SU-DHL-6 (cell line): ENCODE results near the gene MYL9.

Experiments used
- H2AFZ ChIP-seq: fragments of 200-600 bp; sonication (generic); 2 replicates; pipeline ENCODE4 v1.6.1; 2014; ENCODE audit warnings: low read depth, mild to moderate bottlenecking, moderate library complexity, mixed read lengths, antibody characterized with exemption, low read length; ENCODE audit not compliant: severe bottlenecking
- H3F3A ChIP-seq: fragments of 200-600 bp; shearing (Covaris generic); 2 replicates; pipeline ENCODE4 v1.6.0; 2016; ENCODE audit warnings: antibody characterized with exemption, mild to moderate bottlenecking; ENCODE audit not compliant: insufficient read depth
- H3K27ac ChIP-seq: fragments of 200-600 bp; sonication (generic); 2 replicates; pipeline ENCODE4 v1.5.1; 2016; ENCODE audit warnings: low read depth, mild to moderate bottlenecking, low read length, moderate library complexity, mixed read lengths
- H3K27me3 ChIP-seq: fragments of 200-600 bp; sonication (generic), shearing (Covaris generic); 2 replicates; pipeline ENCODE4 v1.6.0; 2014; ENCODE audit warnings: mild to moderate bottlenecking, low read length
- H3K36me3 ChIP-seq: fragments of 200-600 bp; sonication (generic); 2 replicates; pipeline ENCODE4 v1.6.1; 2014; ENCODE audit warnings: mild to moderate bottlenecking, low read length, mixed read lengths
- H3K4me2 ChIP-seq: fragments of 300-600, 200-600 bp; shearing (Covaris generic), sonication (generic); 2 replicates; pipeline ENCODE4 v1.6.0; 2014; ENCODE audit warnings: low read length, low read depth, mild to moderate bottlenecking; ENCODE audit not compliant: poor library complexity, severe bottlenecking
- H3K4me3 ChIP-seq: fragments of 200-600 bp; sonication (generic); 2 replicates; pipeline ENCODE4 v1.5.1; 2014; ENCODE audit warnings: antibody characterized with exemption, low read length, mild to moderate bottlenecking, mixed read lengths; ENCODE audit not compliant: insufficient read depth, poor library complexity, severe bottlenecking
- H3K79me2 ChIP-seq: fragments of 200-600 bp; sonication (generic); 2 replicates; pipeline ENCODE4 v1.6.1; 2014; ENCODE audit warnings: mild to moderate bottlenecking, low read length, moderate library complexity; ENCODE audit not compliant: insufficient read depth
- H3K9ac ChIP-seq: fragments of 200-600 bp; sonication (generic); 2 replicates; pipeline ENCODE4 v1.7.0; 2014; ENCODE audit warnings: mild to moderate bottlenecking, low read length
- H3K9me2 ChIP-seq: fragments of 200-600 bp; sonication (generic); replicated peaks from 2 replicates; pipeline ENCODE4 v1.6.1; 2014; ENCODE audit warnings: low read length; ENCODE audit not compliant: insufficient read depth
- H3K9me3 ChIP-seq: fragments of 200-600 bp; sonication (generic); 2 replicates; pipeline ENCODE4 v1.6.1; 2014; ENCODE audit warnings: low read length, mixed read lengths; ENCODE audit not compliant: insufficient read depth
- H4K20me1 ChIP-seq: fragments of 200-600 bp; sonication (generic); 2 replicates; pipeline ENCODE4 v1.6.1; 2014; ENCODE audit warnings: low read depth, mild to moderate bottlenecking, antibody characterized with exemption, low read length, moderate library complexity, mixed read lengths
- EZH2phosphoT487 ChIP-seq: fragments of 200-600 bp; sonication (generic), shearing (Covaris generic); conservative IDR thresholded peaks from 2 replicates; pipeline ENCODE4 v1.6.1; 2018; ENCODE audit warnings: mild to moderate bottlenecking, antibody characterized with exemption, low read length, moderate library complexity, mixed read lengths
- TF ChIP-seq, protein P1 (sequence below): fragments of 200-600 bp; sonication (generic); IDR thresholded peaks from one replicate; pipeline ENCODE4 v1.5.1; 2017; ENCODE audit warnings: antibody characterized with exemption, mild to moderate bottlenecking, low read length, moderate library complexity; ENCODE audit not compliant: insufficient read depth, poor library complexity, severe bottlenecking

Gene MYL9

DNA sequence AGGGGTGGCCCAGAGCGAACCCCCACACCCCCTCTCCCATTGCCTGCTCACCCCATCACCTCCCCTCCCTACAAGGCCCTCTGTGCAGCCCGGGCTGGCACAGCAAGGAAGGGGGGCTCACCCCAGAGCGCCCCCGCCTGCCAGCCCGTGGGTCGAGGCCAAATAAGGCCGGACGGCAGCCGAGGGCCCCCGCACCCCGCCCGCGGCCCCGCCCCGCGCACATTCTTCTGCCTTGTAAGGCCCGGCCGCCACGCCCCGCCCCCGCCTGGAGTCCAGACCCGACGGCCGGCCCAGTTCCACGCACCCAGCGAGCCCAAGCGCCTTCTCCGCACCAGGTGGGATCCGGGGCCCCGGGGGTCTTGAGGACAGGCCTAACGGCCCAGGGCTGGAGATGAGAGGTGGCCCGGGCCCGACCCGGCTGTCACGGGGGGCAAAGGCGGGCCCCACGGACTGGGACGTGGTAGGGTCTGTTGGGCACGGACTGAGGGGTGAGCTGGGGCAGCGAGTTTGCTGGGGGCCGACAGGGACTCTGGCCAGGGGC is at the start of gene MYL9:
Gene MYL9 (plus strand): TSS at position 293 of the 541 bp plus-strand sequence. CDS start 3,366 bp downstream, outside the sequence.
- Histone ChIP-seq H3K27ac (no peak within 1 kb of the TSS), H3K79me2 (no peaks in the 10 kb centered on the region), H3K9me3 (no peaks in the 10 kb centered on the region), H4K20me1 (no peaks in the 10 kb centered on the region), H3K27me3 (no peaks in the 10 kb centered on the region), H3K9ac (no peak within 1 kb of the TSS), H3K9me2 (no peaks in the 10 kb centered on the region), H2AFZ (no peak within 1 kb of the TSS), H3K4me3 (no peak within 1 kb of the TSS), H3F3A (no peaks in the 10 kb centered on the region), H3K4me2 (no peak within 1 kb of the TSS), H3K36me3 (no peaks in the 10 kb centered on the region)
- TF ChIP-seq, protein P1, sequence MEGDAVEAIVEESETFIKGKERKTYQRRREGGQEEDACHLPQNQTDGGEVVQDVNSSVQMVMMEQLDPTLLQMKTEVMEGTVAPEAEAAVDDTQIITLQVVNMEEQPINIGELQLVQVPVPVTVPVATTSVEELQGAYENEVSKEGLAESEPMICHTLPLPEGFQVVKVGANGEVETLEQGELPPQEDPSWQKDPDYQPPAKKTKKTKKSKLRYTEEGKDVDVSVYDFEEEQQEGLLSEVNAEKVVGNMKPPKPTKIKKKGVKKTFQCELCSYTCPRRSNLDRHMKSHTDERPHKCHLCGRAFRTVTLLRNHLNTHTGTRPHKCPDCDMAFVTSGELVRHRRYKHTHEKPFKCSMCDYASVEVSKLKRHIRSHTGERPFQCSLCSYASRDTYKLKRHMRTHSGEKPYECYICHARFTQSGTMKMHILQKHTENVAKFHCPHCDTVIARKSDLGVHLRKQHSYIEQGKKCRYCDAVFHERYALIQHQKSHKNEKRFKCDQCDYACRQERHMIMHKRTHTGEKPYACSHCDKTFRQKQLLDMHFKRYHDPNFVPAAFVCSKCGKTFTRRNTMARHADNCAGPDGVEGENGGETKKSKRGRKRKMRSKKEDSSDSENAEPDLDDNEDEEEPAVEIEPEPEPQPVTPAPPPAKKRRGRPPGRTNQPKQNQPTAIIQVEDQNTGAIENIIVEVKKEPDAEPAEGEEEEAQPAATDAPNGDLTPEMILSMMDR, result no peak
- no peak for TF ChIP-seq EZH2phosphoT487

DNA sequence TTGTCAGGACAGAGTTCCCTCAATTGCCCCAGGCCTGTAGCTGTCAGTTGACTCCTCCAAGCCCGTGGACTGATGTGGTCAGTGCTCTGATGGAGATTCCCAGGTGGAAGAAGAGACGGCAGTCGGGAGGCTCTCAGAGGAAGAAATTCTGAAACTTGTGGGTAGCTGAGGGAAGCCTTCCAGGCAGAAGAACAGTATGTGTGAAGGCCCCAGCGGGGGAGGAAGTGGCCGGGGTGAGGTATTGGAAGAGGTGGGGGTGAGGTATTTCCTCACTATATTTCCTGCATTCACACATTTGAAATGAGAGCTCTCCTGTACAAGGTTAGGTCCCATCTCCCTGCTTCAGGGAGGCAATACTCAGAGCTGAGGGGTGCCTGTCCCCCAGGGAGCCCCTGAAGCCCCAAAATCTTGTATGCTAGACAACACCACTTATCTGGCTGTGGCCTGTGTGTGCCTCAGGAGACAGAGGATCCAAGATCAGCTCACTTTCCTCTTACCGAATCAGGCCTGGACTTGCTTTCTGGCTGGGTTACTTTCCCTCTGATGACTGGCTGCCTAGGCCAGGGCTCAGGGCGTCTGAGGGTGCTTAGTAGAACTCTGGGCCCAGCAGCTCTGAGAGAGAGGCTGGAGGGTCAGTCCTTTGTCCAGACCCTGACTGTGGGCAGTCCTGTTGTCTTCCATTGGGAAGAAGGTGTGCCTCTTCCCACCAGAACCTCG is 49.3 kb upstream of the MYL9 start:
- Histone ChIP-seq H3K9me2 (no peaks in the 10 kb centered on the region), H3K27ac (no peak overlapping the region), H3K4me3 (no peak overlapping the region), H3K36me3 (no peaks in the 10 kb centered on the region), H3F3A (no peaks in the 10 kb centered on the region), H3K27me3 (no peaks in the 10 kb centered on the region), H3K79me2 (no peaks in the 10 kb centered on the region), H4K20me1 (no peaks in the 10 kb centered on the region), H3K9ac (no peak overlapping the region), H2AFZ (no peak overlapping the region), H3K4me2 (no peak overlapping the region), H3K9me3 (no peaks in the 10 kb centered on the region)
- no peak for TF ChIP-seq EZH2phosphoT487
- TF ChIP-seq, protein P1, result no peak

DNA sequence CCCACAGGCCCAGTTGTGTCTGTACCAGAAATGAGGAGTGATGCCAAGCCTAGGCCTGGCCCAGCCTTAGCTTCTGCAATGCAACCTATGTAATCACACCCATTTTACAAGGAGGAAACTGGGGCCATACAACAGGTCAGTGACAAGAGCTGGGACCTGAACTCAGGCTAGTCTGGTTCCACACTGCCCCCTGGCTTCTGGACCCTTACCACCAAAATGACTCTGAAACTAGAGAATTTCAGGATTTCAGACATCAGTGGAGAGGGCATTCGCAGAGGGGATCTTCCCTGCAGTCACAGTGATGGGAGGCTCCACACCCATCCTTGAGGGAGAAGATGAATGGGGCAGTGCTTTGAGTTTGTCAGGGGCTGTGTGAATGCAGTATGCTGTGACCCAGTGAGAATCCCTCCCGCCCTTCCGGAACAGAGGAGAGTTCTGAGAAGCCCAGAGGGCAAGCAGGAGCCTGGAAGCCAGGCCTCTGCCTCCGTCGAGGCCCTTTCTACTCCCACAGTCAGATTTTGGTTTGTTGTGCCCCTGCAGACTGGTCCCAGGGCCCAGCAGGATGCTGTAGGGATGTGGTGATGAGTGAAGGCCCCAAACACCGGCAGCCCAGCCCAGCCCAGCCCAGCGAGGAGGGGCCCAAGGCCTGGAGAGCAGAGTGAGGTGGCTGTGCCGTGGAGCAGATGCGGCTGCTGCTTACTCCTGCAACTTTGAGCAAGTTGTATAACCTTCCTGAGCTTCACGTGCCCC is 48.1 kb upstream of the MYL9 start:
- H3K27ac ChIP-seq, result no peak overlapping the region
- H3K27me3 ChIP-seq, result no peaks in the 10 kb centered on the region
- H3K9me3 ChIP-seq, result no peaks in the 10 kb centered on the region
- H3K9ac ChIP-seq, result no peak overlapping the region
- TF ChIP-seq EZH2phosphoT487, result no peak
- TF ChIP-seq, protein P1, result no peak
- H4K20me1 ChIP-seq, result no peaks in the 10 kb centered on the region
- no peaks in the 10 kb centered on the region for H3K36me3 ChIP-seq
- no peak overlapping the region for H3K4me2 ChIP-seq
- no peak overlapping the region for H3K4me3 ChIP-seq
- H2AFZ ChIP-seq, result no peak overlapping the region
- no peaks in the 10 kb centered on the region for H3K79me2 ChIP-seq
- no peaks in the 10 kb centered on the region for H3K9me2 ChIP-seq
- H3F3A ChIP-seq, result no peaks in the 10 kb centered on the region
